ENCODE measurements around the gene KIF19.

Gene KIF19

GRCh38 chr17:74340470-74341023 lies 14.5 kb downstream of the KIF19 start:
- no peak for DNase-seq (ENCODE audit: low read depth, low spot score)

GRCh38 chr17:74342224-74342623 lies 16.2 kb downstream of the KIF19 start:
- no peak for DNase-seq (ENCODE audit: low read depth, low spot score)

DNA sequence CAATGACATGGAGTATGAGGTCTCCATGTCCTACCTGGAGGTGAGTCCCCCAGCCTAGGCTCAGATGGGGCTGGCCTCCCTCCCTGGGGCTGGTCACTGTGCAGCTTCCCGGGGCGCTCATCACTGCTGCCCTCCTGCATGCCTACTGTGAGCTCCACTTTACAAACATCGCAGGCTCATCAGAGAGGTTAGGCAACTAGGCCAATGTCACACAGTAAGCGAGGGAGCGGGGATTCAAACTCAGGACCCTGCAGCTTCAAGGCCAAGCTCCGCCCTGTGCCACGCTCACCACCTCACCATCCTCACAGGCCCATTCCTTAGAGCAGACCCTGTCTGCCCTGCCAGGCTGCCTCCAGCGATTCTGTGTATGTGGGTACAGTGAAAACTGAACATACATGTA lies 17.1 kb downstream of the KIF19 start:
- DNase-seq (ENCODE audit: low read depth, low spot score) = no peak

DNA sequence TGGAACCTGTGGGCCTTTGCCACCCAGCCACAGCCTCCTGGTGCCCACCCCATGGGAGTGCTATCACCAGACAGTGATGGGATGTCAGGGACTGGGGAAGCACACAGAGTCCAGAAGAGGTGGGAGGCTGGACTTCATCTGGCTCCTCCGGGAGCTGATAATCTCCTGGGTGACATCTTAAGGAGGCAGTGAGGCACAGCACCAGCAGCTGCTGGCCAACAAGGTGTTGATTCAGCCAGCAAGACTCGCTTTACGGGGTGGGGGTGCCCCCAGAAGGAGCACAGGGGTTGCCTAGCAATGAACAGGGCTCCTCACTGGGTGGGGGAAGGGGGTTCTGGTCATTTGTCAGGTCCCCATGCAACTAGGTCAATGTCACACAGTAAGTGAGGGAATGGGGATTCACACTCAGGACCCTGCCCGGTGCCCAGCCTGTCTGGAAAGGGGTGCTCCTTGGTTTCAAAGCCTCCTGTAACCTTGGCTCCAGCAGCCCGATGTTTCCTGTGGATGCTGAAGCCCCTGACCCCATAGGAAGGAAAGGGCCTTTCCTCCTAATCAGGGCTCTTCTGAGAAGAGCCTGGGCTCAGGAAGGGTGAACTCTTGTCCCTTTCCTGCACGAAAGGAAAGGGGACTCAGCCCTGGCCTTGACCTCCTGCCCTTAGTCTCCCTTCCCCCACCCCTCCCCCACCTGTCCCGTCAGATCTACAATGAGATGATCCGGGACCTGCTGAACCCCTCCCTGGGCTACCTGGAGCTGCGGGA lies 17.7 kb downstream of the KIF19 start:
- no peak for DNase-seq (ENCODE audit: low read depth, low spot score)

GRCh38 chr17:74344658-74345057 lies 18.6 kb downstream of the KIF19 start:
- no peak for DNase-seq (ENCODE audit: low read depth, low spot score)

DNA sequence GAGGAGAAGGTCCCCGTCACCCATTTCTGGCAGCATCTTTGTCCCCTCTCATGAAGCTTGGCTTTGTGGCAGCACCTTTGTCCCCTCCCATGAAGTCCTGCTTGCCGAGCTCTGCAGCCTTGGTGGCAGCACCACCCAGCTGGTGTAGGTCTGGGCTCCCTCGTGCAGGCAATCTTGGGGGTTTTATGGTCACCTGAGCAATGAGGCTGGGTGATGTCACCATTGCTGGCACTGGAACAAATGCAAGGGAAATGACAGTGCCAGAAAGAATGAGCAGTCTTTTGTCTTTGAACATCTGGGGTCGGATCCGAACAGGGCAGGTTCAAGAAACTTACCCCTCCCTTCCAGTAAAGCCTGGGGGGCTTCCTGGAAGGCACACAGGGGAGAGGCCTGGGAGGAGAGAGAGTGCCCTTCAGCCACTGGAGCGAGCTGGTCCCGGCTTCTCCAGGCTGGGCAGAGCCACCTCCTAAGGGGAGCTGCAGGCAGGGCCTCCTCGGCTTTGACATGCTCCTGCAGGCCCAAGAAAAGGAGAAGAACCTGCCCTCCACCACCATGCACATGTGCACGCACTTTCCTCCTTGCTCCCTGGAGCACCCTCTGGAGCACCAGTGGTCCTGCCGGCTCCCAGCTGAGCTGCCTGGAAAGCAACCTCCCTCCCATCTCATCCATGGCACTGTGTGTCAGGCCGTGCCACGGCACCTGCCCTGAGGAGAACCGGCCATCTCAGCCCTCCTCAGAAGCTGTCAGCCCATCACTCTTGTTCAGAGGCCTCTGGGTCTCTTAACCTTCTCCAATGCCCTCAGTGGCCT lies 19.6 kb downstream of the KIF19 start:
- no peak for DNase-seq (ENCODE audit: low read depth, low spot score)

DNA sequence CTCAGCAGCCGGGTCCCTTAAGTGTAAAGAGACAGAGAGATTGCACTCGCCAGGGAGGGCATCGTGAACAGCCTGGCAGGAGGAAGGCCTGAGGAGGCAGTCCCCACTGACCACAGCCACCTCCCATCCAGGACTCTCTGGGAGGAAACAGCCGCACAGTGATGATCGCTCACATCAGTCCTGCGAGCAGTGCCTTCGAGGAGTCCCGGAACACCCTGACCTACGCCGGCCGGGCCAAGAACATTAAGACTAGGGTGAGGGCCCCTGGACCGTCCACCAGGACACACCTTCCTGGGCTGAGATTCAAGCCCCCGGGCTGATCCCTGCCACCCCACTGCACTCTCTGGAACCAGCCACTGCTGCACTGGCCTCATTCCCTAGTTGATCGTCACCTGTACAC lies 21.6 kb downstream of the KIF19 start:
- no peak for DNase-seq (ENCODE audit: low read depth, low spot score)

DNA sequence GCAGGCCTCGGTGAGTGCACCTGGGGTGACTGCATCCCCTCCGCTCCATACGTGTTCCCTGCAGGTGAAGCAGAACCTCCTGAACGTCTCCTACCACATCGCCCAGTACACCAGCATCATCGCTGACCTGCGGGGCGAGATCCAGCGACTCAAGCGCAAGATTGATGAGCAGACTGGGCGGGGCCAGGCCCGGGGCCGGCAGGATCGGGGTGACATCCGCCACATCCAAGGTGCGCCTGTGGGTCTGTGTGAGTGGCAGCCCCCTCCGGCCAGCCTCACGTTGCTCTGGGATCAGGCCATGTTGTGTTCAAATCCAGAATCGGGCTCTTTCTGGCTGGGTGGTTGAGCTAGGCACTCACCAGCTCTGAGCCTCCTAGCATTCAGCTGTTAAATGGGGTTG lies 23.1 kb downstream of the KIF19 start:
- no peak for DNase-seq (ENCODE audit: low read depth, low spot score)

DNA sequence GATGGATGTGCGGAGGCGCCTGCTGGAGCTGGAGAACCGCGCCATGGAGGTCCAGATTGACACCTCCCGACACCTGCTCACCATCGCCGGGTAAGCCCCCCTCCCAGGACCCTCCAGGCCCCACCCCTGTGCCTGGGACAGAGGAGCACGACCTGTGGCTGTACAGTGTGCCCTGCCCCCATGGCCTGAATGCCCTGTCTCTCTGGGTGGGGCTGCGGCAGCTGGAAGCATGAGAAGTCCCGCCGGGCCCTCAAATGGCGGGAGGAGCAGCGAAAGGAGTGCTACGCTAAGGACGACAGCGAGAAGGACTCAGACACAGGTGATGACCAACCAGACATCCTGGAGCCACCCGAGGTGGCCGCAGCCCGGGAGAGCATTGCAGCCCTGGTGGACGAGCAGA lies 24.5 kb downstream of the KIF19 start:
- no peak for DNase-seq (ENCODE audit: low read depth, low spot score)

- no peak for DNase-seq (ENCODE audit: low read depth, low spot score)
Measured at GRCh38 chr17:74351552-74352210, 25.7 kb downstream of the KIF19 start.

- no peak for DNase-seq (ENCODE audit: low read depth, low spot score)
Measured at GRCh38 chr17:74353446-74354060, 27.5 kb downstream of the KIF19 start.

GRCh38 chr17:74354123-74354522 lies 28.1 kb downstream of the KIF19 start:
- DNase-seq (ENCODE audit: low read depth, low spot score) = no peak

DNA sequence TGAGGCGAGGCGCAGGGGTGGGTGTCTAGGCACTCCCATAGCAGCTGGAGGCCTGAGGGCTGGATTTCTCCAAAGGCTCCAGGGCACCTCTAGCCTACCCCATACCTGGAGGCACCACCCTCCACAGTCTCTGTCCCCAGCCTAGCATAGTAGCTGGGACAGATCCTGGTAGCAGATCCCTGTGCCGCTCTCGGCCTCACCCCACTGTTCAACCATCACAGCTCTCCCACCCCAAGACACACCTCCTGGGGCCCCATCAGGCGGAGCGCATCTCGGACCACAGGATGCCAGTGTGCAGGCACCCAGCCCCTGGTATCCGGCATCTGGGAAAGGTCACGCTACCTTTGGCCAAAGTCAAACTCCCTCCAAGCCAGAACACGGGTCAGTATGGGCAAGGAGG lies 28.5 kb downstream of the KIF19 start:
- DNase-seq (ENCODE audit: low read depth, low spot score) = no peak

DNA sequence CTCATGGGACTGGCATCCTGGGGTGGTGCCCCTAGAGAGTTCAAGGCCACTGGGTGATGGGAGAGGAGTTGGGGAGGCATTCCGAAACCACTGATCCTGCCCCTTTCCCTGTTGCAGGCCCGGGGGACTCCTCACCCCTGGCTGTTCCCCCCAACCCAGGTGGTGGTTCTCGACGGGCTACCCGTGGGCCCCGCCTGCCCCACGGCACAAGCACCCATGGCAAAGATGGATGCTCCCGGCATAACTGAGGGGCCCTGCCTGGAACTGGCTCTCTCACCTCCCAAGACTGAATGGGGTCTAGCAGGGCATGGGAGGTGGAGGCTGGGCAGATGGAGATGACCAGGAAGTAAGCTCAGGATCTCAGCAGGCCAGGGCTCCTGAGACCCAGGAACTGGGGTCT lies 29.0 kb downstream of the KIF19 start:
- DNase-seq (ENCODE audit: low read depth, low spot score) = no peak

GRCh38 chr17:74356646-74357465 lies 30.8 kb downstream of the KIF19 start:
- no peak for DNase-seq (ENCODE audit: low read depth, low spot score)

- DNase-seq (ENCODE audit: low read depth, low spot score) = no peak
Measured at GRCh38 chr17:74357466-74357809, 31.4 kb downstream of the KIF19 start.

DNA sequence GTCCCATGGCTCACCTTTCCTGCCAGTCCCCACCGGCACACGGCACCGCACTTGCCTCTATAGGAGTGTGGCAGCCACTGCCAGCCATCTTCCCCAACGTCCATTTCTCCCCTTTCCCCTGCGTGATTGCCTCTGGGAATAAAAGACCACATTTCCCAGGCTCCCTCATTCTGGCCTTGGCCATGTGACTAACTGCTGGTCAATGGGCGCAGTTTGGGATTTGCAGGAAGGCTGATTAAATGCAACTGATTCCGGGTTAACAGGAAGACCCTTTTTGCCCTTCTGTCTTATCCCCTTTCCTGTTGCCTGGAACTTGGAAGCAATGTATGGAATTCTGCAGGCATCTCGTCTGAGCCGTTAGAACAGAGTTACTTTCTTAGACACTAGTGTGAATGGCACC lies 32.7 kb downstream of the KIF19 start:
- DNase-seq (ENCODE audit: low read depth, low spot score) = no peak

- no peak for DNase-seq (ENCODE audit: low read depth, low spot score)
Measured at GRCh38 chr17:74359916-74360315, 33.9 kb downstream of the KIF19 start.

DNA sequence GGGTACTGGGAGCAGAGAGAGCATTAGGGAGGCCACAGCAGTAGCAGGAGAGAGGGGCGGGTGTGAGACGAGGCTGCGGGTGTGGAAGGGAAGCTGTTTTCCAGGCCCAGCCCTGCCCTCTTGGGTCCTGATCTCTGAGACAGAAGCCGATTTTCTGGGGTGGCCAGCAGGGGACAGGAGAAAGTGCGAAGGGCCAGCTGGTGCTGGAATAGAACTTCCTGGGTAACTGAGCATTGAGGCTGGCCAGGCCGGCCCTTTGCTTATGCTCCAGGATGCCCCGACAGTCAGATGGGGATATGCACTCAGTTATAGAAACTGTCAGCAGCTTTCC lies 34.8 kb downstream of the KIF19 start:
- no peak for DNase-seq (ENCODE audit: low read depth, low spot score)

GRCh38 chr17:74361230-74362068 lies 35.4 kb downstream of the KIF19 start, which contains the start of gene BTBD17:
BTBD17 (minus strand) TSS chr17:74361868; CDS start chr17:74361819, 49 bp downstream.
- no peak for DNase-seq (ENCODE audit: low read depth, low spot score)

All from brain pericyte (primary cell).